HG03469 (cell line): ENCODE measurements around the gene VSTM4.
A peak's percentile ranks its signal among the peaks of the same experiment; 100 is the strongest.

Experiments
- ATAC-seq: cut with Tn5 transposase; IDR thresholded peaks from one replicate; pipeline ENCODE4 v1.9.1; 2021; ENCODE audit warnings: mild to moderate bottlenecking, moderate library complexity, moderate number of reproducible peaks; ENCODE audit not compliant: unreplicated experiment

The VSTM4 gene

GRCh38 chr10:49115015-49115795, at the start of gene VSTM4:
VSTM4 (minus strand) TSS chr10:49115522; CDS start chr10:49115485, 37 bp downstream.
- ATAC-seq, result no peak

DNA sequence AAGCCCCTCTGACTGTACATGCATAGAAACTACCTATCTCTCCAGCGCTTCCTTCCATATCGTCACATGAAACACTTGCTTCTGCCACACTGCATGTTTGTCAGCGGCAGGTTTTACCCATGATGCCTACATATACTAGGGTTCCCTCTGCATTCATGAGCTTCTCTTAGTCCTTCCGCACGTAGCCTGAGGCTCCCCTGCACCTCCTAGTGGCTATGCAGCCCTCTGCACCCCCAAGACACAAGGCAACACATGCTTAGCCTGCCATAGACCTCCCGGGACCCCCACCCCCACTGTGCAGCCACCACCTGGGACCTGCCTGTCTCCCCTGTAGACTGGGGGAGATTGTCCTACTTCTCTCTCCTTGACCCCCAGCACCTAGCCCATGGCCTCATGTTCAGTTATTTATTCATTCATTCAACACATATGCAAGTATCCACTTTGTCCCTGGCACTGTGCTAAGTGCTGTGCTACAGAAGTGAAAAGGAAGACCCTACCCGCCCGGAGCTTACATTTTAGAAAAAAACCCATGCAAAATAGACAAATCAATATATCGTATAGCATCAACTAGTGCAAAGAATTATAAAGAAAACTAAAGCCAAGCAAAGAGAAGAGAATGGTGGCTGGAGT, 49.4 kb upstream of the VSTM4 start:
- ATAC-seq, result peak; percentile 78

GRCh38 chr10:49163741-49164140, 48.4 kb upstream of the VSTM4 start:
- no peak for ATAC-seq

- ATAC-seq, result no peak
Observed at GRCh38 chr10:49162761-49163310, 47.5 kb upstream of the VSTM4 start.

- ATAC-seq, result no peak
Observed at GRCh38 chr10:49162063-49162462, 46.7 kb upstream of the VSTM4 start.

DNA sequence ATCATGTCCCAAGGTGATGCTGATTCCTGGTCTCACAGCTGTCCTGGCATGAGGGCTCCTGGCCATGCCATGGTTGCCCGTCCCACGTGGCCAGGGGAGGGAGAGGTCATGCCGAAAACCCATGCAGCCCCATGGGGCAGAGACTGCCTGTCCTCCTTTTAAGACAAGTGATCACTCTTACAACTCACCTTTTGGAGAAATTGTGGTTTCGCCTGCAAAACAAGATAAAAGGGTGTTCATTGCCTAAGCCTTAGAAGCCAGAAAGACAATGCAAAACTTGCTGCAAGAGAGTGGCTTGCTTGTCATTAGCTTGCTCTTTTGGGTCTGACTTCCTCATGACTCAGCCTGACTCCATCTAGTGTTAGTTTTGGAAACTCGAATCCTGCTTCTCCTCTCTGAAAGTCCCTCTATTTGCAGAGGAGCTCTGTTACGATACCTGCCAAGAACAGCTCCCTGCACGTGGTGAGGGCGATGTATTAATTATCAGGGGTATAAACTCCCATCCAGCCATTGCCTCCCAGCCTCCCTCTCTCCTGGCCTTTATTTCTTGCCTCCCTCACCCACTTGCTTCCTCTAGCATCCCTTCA, 46.2 kb upstream of the VSTM4 start:
- ATAC-seq, result no peak

- ATAC-seq, result no peak
Observed at GRCh38 chr10:49160814-49161213, 45.5 kb upstream of the VSTM4 start.

- no peak for ATAC-seq
Observed at GRCh38 chr10:49160110-49160509, 44.8 kb upstream of the VSTM4 start.

- no peak for ATAC-seq
Observed at GRCh38 chr10:49158915-49159314, 43.6 kb upstream of the VSTM4 start.

- no peak for ATAC-seq
Observed at GRCh38 chr10:49158404-49158803, 43.1 kb upstream of the VSTM4 start.

DNA sequence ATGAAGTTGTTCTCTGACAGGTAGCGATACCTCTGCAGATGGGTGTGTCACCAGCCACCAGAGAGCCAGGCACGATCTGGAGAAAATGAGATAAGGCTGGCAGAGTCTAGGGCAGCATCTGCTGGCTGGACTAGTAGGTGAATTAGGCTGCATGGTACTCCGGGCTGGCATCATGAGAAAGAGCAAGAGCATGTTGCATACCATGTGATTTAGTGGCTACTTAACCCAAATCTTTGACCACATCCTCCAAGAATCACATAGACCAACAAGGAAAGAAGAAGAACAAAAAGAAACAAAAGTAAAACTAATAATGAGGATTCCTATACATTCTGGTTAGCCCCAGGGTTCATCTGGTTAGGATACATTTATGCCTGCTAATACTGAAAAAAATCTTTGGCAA, 41.9 kb upstream of the VSTM4 start:
- no peak for ATAC-seq

DNA sequence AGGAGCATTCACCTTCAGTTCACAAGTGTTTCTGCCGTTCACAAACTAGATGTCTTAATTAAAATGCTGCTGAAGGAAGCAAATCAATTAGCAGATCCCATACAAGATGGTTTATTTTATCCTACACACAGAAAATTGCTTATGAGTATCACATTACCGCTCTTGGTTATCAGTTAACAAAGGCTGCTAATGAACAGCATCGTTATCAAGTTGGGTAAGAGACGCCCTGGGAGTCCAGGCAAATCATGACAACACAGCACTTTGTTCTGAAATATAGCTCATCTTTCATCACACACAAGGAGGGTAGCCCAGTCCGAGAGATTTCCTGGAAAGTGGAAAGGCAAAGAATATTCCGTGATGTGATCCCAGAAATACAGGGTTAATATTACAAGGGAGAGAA, 39.3 kb upstream of the VSTM4 start:
- ATAC-seq, result no peak

- ATAC-seq, result no peak
Observed at GRCh38 chr10:49153971-49154370, 38.6 kb upstream of the VSTM4 start.

GRCh38 chr10:49153115-49153514, 37.8 kb upstream of the VSTM4 start:
- no peak for ATAC-seq

DNA sequence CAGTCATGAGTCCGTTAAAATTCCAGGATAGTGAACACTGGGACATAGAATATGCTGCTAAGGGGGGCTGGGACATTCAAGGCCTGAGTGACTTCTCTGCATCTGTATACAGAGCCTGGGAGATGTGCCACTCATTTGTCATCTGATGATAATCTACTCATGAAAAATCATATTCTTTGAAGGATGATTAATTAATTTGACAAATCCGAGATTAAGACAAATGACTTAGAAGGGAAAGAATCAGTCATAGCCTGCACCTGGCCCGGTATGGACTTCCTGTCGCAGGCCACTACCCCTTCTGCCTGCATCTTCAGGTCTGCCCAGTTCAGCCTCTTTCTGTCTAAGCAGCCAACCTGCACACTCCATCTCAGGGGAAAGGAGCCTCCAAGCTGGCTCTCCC, 37.3 kb upstream of the VSTM4 start:
- no peak for ATAC-seq

DNA sequence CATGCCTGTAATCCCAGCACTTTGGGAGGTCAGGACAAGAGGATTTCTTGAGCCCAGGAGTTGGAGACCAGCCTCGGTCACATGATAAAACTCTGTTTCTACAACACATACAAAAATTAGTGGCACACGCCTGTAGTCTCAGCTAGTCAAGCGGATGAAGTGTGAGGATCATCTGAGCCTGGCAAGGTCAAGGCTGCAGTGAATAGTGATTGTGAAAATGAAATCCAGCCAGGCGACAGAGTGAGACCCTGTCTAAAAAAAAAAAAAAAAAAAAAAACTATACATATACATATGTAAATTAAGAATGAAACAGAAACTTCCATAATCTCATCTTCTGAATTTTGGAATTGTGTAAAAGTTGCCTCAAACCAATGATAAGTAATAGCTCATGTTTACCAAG, 36.7 kb upstream of the VSTM4 start:
- ATAC-seq, result no peak

DNA sequence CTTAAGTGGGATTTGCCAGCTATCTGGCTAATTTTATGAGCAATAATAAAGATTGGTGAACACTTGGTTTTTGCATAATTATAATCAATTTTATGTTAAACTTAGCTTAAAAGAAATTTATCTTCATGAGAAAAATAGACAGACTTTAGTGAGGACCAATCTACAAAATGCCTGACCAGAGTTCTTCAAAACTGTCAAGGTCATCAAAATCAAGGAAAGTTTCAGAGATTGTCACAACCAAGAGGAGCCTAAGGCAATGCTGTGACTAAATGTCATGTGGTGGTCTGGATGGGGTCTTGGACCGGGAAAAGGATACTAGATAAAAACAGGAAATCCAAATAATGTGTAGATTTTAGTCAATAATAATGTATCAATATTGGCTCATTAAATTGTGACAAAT, 36.2 kb upstream of the VSTM4 start:
- ATAC-seq, result no peak

DNA sequence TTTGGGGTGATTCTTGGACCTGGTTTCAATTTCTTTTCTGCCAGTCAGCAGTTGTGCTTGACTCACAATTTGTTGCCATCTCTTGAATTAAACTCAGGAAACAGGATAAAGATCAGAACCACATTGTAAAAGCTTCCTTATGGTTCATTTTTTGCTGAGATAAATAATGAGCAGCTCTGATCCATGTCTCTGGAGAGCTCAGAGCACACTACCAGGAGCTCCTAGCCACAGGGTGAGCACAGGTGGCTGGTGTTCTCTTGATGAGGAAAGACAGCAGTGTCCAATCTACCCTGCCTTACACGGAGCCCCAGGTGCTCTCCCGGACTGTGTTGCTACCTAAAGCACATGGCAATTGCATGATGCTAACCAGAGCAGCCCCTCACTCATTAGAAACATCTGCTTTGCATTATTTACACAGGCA, 35.7 kb upstream of the VSTM4 start:
- no peak for ATAC-seq

GRCh38 chr10:49150426-49150825, 35.1 kb upstream of the VSTM4 start:
- no peak for ATAC-seq

- ATAC-seq, result no peak
Observed at GRCh38 chr10:49149881-49150280, 34.6 kb upstream of the VSTM4 start.

GRCh38 chr10:49144058-49144720, 28.9 kb upstream of the VSTM4 start:
- no peak for ATAC-seq
